ENCODE data around the gene ERMN. TPM values are rescaled to one million over a fixed set of nuclear protein-coding genes. Genes with fewer than 3 reads are reported as not detected.
A peak's percentile ranks its signal among the peaks of the same experiment; 100 is the strongest.

ERMN gene
- total RNA-seq, 1 experiment from 2014 or later, result 0.59 TPM

DNA sequence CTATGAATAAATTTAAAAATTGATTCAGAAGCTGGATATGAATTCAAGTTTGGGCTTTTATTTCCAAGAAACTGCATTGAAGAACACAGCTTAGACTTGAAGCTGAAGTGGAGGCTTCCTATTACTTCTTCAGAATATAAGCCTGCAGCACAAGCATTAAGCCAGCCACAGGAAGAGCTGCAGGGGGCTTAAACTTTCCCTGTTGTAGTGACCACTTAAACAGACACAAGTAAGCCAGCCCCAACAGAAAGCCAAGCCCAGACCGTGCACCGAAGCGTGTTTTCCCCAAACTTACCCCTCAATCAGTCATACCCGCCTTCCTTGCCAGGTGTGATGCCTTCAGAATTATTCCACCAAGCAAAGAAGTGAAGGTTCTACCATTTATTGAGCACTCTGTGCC lies 28.7 kb downstream of the ERMN start:
- H3K4me1 Mint-ChIP-seq, result peaks cover 12% of the 10 kb centered on the region
- H3K4me3 Mint-ChIP-seq, result no peak overlapping the region
- ATAC-seq (peak; percentile 58), DNase-seq (ENCODE audit: low spot score) (no peak)
- H3K27me3 Mint-ChIP-seq (ENCODE audit: low read depth), result peaks cover 4% of the 10 kb centered on the region
- no peak overlapping the region for H3K27ac Mint-ChIP-seq
- ChIA-PET POLR2A (no interaction called here), CTCF (interaction anchor here (3.0 kb wide), 1 partner anchor 30 kb away, joined by 13 read pairs; no protein-coding TSS in a partner anchor)
- no peaks in the 10 kb centered on the region for H3K9me3 Mint-ChIP-seq
- no peaks in the 10 kb centered on the region for H3K36me3 Mint-ChIP-seq
- TF ChIP-seq, protein P1, sequence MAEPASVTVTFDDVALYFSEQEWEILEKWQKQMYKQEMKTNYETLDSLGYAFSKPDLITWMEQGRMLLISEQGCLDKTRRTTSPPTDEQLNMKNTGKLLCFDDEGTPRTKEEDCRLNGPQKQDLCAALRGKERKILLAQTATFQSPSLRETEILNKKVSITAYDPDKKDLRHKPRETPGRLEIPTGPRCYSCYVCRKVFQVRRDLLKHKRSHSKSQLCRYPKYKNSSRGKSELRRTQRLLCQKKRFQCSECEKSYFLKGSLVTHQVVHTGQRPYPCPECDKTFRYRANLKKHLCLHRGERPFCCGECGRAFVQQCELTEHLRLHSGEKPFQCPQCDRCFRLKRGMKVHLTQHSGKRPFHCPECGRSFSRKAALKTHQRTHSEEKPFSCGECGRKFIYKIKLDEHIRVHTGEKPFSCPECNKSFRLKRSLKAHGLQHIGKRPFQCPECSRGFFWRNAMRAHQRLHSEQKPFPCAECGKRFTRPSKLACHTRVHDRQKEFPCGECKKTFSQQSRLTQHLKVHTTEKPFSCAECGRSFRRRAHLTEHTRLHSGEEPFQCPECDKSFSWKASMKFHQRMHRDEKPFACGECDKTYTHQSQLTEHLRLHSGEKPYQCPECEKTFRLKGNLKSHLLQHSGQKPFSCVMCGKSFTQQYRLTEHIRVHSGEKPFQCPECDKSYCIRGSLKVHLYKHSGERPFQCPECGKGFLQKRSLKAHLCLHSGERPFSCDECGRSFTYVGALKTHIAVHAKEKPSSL (CRISPR knock-in tag; conservative IDR thresholded peaks at IDR 0.05), result no peak
- no peak for TF ChIP-seq SMAD4 (CRISPR knock-in tag; IDR thresholded peaks at IDR 0.05)
- TF ChIP-seq ZNF396 (CRISPR knock-in tag; IDR thresholded peaks at IDR 0.05; ENCODE audit: borderline replicate concordance), result no peak
- TF ChIP-seq GTF2I (CRISPR knock-in tag; conservative IDR thresholded peaks at IDR 0.05), result no peak
- no peak for TF ChIP-seq CREB1 (CRISPR knock-in tag; IDR thresholded peaks at IDR 0.05)
- TF ChIP-seq, protein P2, sequence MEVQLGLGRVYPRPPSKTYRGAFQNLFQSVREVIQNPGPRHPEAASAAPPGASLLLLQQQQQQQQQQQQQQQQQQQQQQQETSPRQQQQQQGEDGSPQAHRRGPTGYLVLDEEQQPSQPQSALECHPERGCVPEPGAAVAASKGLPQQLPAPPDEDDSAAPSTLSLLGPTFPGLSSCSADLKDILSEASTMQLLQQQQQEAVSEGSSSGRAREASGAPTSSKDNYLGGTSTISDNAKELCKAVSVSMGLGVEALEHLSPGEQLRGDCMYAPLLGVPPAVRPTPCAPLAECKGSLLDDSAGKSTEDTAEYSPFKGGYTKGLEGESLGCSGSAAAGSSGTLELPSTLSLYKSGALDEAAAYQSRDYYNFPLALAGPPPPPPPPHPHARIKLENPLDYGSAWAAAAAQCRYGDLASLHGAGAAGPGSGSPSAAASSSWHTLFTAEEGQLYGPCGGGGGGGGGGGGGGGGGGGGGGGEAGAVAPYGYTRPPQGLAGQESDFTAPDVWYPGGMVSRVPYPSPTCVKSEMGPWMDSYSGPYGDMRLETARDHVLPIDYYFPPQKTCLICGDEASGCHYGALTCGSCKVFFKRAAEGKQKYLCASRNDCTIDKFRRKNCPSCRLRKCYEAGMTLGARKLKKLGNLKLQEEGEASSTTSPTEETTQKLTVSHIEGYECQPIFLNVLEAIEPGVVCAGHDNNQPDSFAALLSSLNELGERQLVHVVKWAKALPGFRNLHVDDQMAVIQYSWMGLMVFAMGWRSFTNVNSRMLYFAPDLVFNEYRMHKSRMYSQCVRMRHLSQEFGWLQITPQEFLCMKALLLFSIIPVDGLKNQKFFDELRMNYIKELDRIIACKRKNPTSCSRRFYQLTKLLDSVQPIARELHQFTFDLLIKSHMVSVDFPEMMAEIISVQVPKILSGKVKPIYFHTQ (CRISPR knock-in tag; IDR thresholded peaks at IDR 0.05), result no peak
- no peak for TF ChIP-seq GABPB1 (CRISPR knock-in tag; IDR thresholded peaks at IDR 0.05)
- no peak for TF ChIP-seq TEAD1 (CRISPR knock-in tag; IDR thresholded peaks at IDR 0.05)

DNA sequence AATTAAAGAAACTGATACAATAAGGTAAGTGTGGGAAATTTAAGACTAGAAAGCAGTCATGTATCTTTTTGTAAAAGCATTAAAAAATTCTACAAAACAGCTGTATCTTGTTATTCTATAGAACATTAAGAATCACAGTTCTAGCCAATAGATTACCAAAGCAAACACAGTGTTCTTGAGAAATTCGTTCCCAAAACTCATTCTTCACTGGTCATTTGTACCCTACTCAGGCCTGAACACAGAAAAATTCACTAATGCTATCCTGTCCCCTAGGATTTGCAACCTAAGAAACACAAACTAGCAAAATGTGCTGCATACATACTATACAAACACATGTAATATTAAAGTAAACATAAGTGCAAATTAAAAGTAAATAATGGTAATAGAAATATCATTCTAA lies 29.1 kb downstream of the ERMN start:
- H3K4me3 Mint-ChIP-seq, result no peak overlapping the region
- CTCF ChIA-PET, result no interaction called here
- no peak for DNase-seq (ENCODE audit: low spot score)
- H3K36me3 Mint-ChIP-seq, result no peaks in the 10 kb centered on the region
- ATAC-seq, result no peak
- POLR2A ChIA-PET, result no interaction called here
- no peak overlapping the region for H3K27ac Mint-ChIP-seq
- TF ChIP-seq, protein P3, sequence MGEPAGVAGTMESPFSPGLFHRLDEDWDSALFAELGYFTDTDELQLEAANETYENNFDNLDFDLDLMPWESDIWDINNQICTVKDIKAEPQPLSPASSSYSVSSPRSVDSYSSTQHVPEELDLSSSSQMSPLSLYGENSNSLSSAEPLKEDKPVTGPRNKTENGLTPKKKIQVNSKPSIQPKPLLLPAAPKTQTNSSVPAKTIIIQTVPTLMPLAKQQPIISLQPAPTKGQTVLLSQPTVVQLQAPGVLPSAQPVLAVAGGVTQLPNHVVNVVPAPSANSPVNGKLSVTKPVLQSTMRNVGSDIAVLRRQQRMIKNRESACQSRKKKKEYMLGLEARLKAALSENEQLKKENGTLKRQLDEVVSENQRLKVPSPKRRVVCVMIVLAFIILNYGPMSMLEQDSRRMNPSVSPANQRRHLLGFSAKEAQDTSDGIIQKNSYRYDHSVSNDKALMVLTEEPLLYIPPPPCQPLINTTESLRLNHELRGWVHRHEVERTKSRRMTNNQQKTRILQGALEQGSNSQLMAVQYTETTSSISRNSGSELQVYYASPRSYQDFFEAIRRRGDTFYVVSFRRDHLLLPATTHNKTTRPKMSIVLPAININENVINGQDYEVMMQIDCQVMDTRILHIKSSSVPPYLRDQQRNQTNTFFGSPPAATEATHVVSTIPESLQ (CRISPR knock-in tag; IDR thresholded peaks at IDR 0.05), result no peak
- TF ChIP-seq, protein P4, sequence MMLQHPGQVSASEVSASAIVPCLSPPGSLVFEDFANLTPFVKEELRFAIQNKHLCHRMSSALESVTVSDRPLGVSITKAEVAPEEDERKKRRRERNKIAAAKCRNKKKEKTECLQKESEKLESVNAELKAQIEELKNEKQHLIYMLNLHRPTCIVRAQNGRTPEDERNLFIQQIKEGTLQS (CRISPR knock-in tag; conservative IDR thresholded peaks at IDR 0.05), result no peak
- no peak for TF ChIP-seq ZNF423 (CRISPR knock-in tag; IDR thresholded peaks at IDR 0.05)
- no peak for TF ChIP-seq ZNF416 (CRISPR knock-in tag; IDR thresholded peaks at IDR 0.05)
- H3K27me3 Mint-ChIP-seq (ENCODE audit: low read depth), result peaks cover 4% of the 10 kb centered on the region
- H3K9me3 Mint-ChIP-seq, result no peaks in the 10 kb centered on the region
- peaks cover 12% of the 10 kb centered on the region for H3K4me1 Mint-ChIP-seq

DNA sequence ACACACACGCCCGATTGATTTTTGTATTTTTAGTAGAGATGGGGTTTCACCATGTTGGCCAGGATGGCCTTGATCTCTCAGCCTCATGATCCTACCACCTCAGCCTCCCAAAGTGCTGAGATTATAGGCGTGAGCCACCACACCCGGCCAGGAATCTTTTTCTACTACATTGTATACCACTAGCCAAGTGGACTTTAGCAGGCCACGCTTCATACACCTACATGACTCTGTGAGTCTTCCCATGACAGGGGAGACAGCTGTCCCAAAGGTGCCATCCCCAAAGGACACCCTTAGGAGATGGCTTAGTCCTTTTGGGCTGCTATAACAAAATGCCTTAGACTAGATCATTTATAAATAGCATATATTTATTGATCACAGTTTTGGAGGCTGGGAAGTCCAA lies 32.8 kb downstream of the ERMN start:
- no peak for TF ChIP-seq ZNF263 (CRISPR knock-in tag; IDR thresholded peaks at IDR 0.05; ENCODE audit: low read depth)
- TF ChIP-seq JAZF1 (CRISPR knock-in tag; IDR thresholded peaks at IDR 0.05), result no peak
- TF ChIP-seq EMX1 (CRISPR knock-in tag; IDR thresholded peaks at IDR 0.05), result no peak
- TF ChIP-seq KAT7 (CRISPR knock-in tag; IDR thresholded peaks at IDR 0.05; ENCODE audit: borderline replicate concordance), result no peak

More for the DNA sequence above, 32.8 kb downstream of the ERMN start:
- Mint-ChIP-seq H3K9me3 (no peaks in the 10 kb centered on the region), H3K4me3 (no peak overlapping the region), H3K4me1 (peaks cover 8% of the 10 kb centered on the region), H3K27ac (no peak overlapping the region), H3K36me3 (no peaks in the 10 kb centered on the region), H3K27me3 (ENCODE audit: low read depth) (no peaks in the 10 kb centered on the region)
- ChIA-PET POLR2A (no interaction called here), CTCF (interaction anchor here (1.6 kb wide), 1 partner anchor 10 kb away, joined by 8 read pairs; no protein-coding TSS in a partner anchor)
- no peak for ATAC-seq
- DNase-seq (ENCODE audit: low spot score), result no peak

Measured in WTC11 (cell line).